Thymus (tissue), 11 donors: ENCODE data around the gene ABHD17C. TPM values are rescaled to one million over a fixed set of nuclear protein-coding genes. Genes with fewer than 3 reads are reported as not detected.
"Not testable (repeated sequence)": the region's sequence is repeated elsewhere in the genome, so short reads cannot be mapped to it uniquely, and the experiment has no call there.

ENCODE experiments used
- DNase-seq, 9 donors: peaks; one replicate each; pipeline ENCODE4 v3.0.0-alpha.2; 2013; ENCODE audit warnings: low spot score in 9 of 9, low read depth in 6 of 9, missing footprints in 1 of 9
- H3K27ac ChIP-seq, 2 donors: one replicate each; pipeline ENCODE4 v1.5.1; 2013; ENCODE audit warnings: control low read depth in 1 of 2, low read depth in 1 of 2, low read length in 1 of 2, mild to moderate bottlenecking in 1 of 2, moderate library complexity in 1 of 2
- H3K27me3 ChIP-seq, 2 donors: one replicate each; pipeline ENCODE4 v1.5.1; 2013; ENCODE audit warnings: low read length in 1 of 2; ENCODE audit not compliant: control insufficient read depth in 2 of 2, insufficient read depth in 1 of 2
- H3K36me3 ChIP-seq, 2 donors: one replicate each; pipeline ENCODE4 v1.5.1; 2013; ENCODE audit warnings: low read length in 1 of 2, mild to moderate bottlenecking in 1 of 2, moderate library complexity in 1 of 2; ENCODE audit not compliant: control insufficient read depth in 2 of 2, insufficient read depth in 2 of 2
- H3K4me1 ChIP-seq, 2 donors: one replicate each; pipeline ENCODE4 v1.5.1; 2013; ENCODE audit warnings: low read length in 2 of 2; ENCODE audit not compliant: control insufficient read depth in 2 of 2, insufficient read depth in 2 of 2
- H3K4me3 ChIP-seq, 2 donors: one replicate each; pipeline ENCODE4 v1.5.1; 2013; ENCODE audit warnings: low read length in 2 of 2, control low read depth in 1 of 2, mild to moderate bottlenecking in 1 of 2
- H3K9me3 ChIP-seq, 2 donors: one replicate each; pipeline ENCODE4 v1.5.1; 2013; ENCODE audit warnings: low read length in 1 of 2, mild to moderate bottlenecking in 1 of 2; ENCODE audit not compliant: control insufficient read depth in 2 of 2, insufficient read depth in 1 of 2
- whole genome bisulfite sequencing: extraction: QIAGEN DNeasy Blood & Tissue Kit; methylation state at CpG from one replicate; pipeline ENCODE4 v1.1.7; 2013; 5-methylcytosine and 5-hydroxymethylcytosine counted together
- polyA plus RNA-seq: library from polyadenylated mRNA; stranded (reverse); fragments of 200-250 nt; gene quantifications from one replicate; pipeline ENCODE4 v1.2.3, GENCODE V29; 2013
- total RNA-seq: library from RNA; stranded (reverse); fragments of 120-200 nt; gene quantifications from one replicate; pipeline ENCODE4 v1.2.4, GENCODE V29; 2013
- donor health status: healthy.

Gene ABHD17C
- total and polyA plus RNA-seq, 2 donors = 2.0 to 29.2 TPM

GRCh38 chr15:80761754-80762153 lies 66.6 kb downstream of the ABHD17C start:
- Histone ChIP-seq H3K36me3 (no peaks in the 10 kb centered on the region), H3K4me3 (no peak overlapping the region), H3K4me1 (no peaks in the 10 kb centered on the region), H3K9me3 (no peaks in the 10 kb centered on the region), H3K27me3 (no peaks in the 10 kb centered on the region), H3K27ac (no peak overlapping the region)
- 96% methylated on average over 6 of the region's 6 CpGs for WGBS
- no peak for DNase-seq

GRCh38 chr15:80763235-80763634 lies 68.1 kb downstream of the ABHD17C start:
- H3K27me3 ChIP-seq, H3K4me1 ChIP-seq, DNase-seq, H3K4me3 ChIP-seq, H3K27ac ChIP-seq, H3K9me3 ChIP-seq, H3K36me3 ChIP-seq: not testable (repeated sequence)
- WGBS = over 99% methylated on average over 3 of the region's 3 CpGs

- no peaks in the 10 kb centered on the region for H3K4me1 ChIP-seq
- H3K4me3 ChIP-seq = no peak overlapping the region
- no peaks in the 10 kb centered on the region for H3K36me3 ChIP-seq
- no peaks in the 10 kb centered on the region for H3K9me3 ChIP-seq
- 93% methylated on average over 3 of the region's 3 CpGs for WGBS
- no peak for DNase-seq
- H3K27me3 ChIP-seq = no peaks in the 10 kb centered on the region
- no peak overlapping the region for H3K27ac ChIP-seq
These were observed 69.4 kb downstream of the ABHD17C start for GRCh38 chr15:80764535-80764934.

GRCh38 chr15:80766275-80766674 lies 71.2 kb downstream of the ABHD17C start:
- WGBS = 87% methylated on average over 3 of the region's 3 CpGs
- no peaks in the 10 kb centered on the region for H3K36me3 ChIP-seq

GRCh38 chr15:80768158-80768557 lies 73.0 kb downstream of the ABHD17C start:
- no peak overlapping the region for H3K4me3 ChIP-seq
- no peaks in the 10 kb centered on the region for H3K36me3 ChIP-seq
- H3K9me3 ChIP-seq = no peaks in the 10 kb centered on the region
- WGBS = 96% methylated on average over 1 of the region's 1 CpG
- no peak overlapping the region for H3K27ac ChIP-seq
- H3K27me3 ChIP-seq = no peaks in the 10 kb centered on the region
- H3K4me1 ChIP-seq = no peaks in the 10 kb centered on the region
- DNase-seq = no peak

More at GRCh38 chr15:80766275-80766674, 71.2 kb downstream of the ABHD17C start:
- Histone ChIP-seq H3K4me3 (no peak overlapping the region), H3K27me3 (no peaks in the 10 kb centered on the region), H3K9me3 (no peaks in the 10 kb centered on the region), H3K27ac (no peak overlapping the region), H3K4me1 (no peaks in the 10 kb centered on the region)
- DNase-seq = no peak

GRCh38 chr15:80769153-80769828 lies 74.2 kb downstream of the ABHD17C start:
- H3K27ac ChIP-seq = no peak overlapping the region
- WGBS = 92% methylated on average over 7 of the region's 7 CpGs

GRCh38 chr15:80769829-80770705 lies 75.0 kb downstream of the ABHD17C start:
- H3K9me3 ChIP-seq = no peaks in the 10 kb centered on the region
- no peak overlapping the region for H3K27ac ChIP-seq
- WGBS = 86% methylated on average over 7 of the region's 7 CpGs
- H3K36me3 ChIP-seq = no peaks in the 10 kb centered on the region
- DNase-seq = no peak
- no peak overlapping the region for H3K4me3 ChIP-seq
- no peaks in the 10 kb centered on the region for H3K4me1 ChIP-seq
- H3K27me3 ChIP-seq = no peaks in the 10 kb centered on the region

More at GRCh38 chr15:80769153-80769828, 74.2 kb downstream of the ABHD17C start:
- no peak overlapping the region for H3K4me3 ChIP-seq
- H3K36me3 ChIP-seq = no peaks in the 10 kb centered on the region
- no peak for DNase-seq
- no peaks in the 10 kb centered on the region for H3K9me3 ChIP-seq
- no peaks in the 10 kb centered on the region for H3K4me1 ChIP-seq
- no peaks in the 10 kb centered on the region for H3K27me3 ChIP-seq

GRCh38 chr15:80773122-80773551 lies 78.0 kb downstream of the ABHD17C start:
- H3K9me3 ChIP-seq = no peaks in the 10 kb centered on the region
- no peak for DNase-seq
- H3K4me1 ChIP-seq = peaks cover 0 to 5% of the 10 kb centered on the region in 2 donors
- H3K27me3 ChIP-seq = peaks cover 12 to 16% of the 10 kb centered on the region in 2 donors
- H3K36me3 ChIP-seq = no peaks in the 10 kb centered on the region
- no peak overlapping the region for H3K27ac ChIP-seq
- H3K4me3 ChIP-seq = no peak overlapping the region
- 90% methylated on average over 8 of the region's 8 CpGs for WGBS

- H3K27me3 ChIP-seq = peaks cover 19 to 23% of the 10 kb centered on the region in 2 donors
- no peaks in the 10 kb centered on the region for H3K36me3 ChIP-seq
- WGBS = 87% methylated on average over 5 of the region's 5 CpGs
- peaks cover 0 to 5% of the 10 kb centered on the region in 2 donors for H3K4me1 ChIP-seq
- DNase-seq = no peak
- no peak overlapping the region for H3K27ac ChIP-seq
- no peak overlapping the region for H3K4me3 ChIP-seq
- H3K9me3 ChIP-seq = no peaks in the 10 kb centered on the region
These were observed 78.8 kb downstream of the ABHD17C start for GRCh38 chr15:80773792-80774352.
